PFSK-1 (cell line): ENCODE results near the gene CDK11A. TPM values are rescaled to one million over a fixed set of nuclear protein-coding genes. Genes with fewer than 3 reads are reported as not detected.

Source experiments
- FOXP2 ChIP-seq: optimal IDR thresholded peaks from 2 replicates; pipeline ENCODE3; 2011; ENCODE audit warnings: borderline replicate concordance, control low read depth, inconsistent platforms; ENCODE audit not compliant: insufficient read depth; ENCODE audit errors: extremely low read length, extremely low read depth
- POLR2AphosphoS5 ChIP-seq: IDR thresholded peaks from 2 replicates; pipeline ENCODE4 v1.6.1; 2012; ENCODE audit warnings: low read depth, mild to moderate bottlenecking, control low read depth, low read length, moderate library complexity
- SIN3A ChIP-seq: IDR thresholded peaks from 2 replicates; pipeline ENCODE4 v1.6.1; 2012; ENCODE audit warnings: mild to moderate bottlenecking, low read length, moderate library complexity, borderline replicate concordance; ENCODE audit not compliant: insufficient read depth
- TAF1 ChIP-seq: IDR thresholded peaks from 2 replicates; pipeline ENCODE4 v1.6.1; 2012; ENCODE audit warnings: low read length, control low read depth, borderline replicate concordance; ENCODE audit not compliant: insufficient read depth
- polyA plus RNA-seq: library from polyadenylated mRNA; unstranded; fragments of >200 nt; gene quantifications from one replicate; pipeline ENCODE4 v1.2.1, GENCODE V29; 2012; ENCODE audit warnings: low read depth, missing spikeins; ENCODE audit not compliant: insufficient read length
- TF ChIP-seq, protein P1 (sequence below), 2 experiments: IDR thresholded peaks; 2 replicates each; pipeline versions ENCODE4 v1.6.1 to v1.8.0; 2011 to 2012; ENCODE audit warnings: low read depth in 2 of 2, low read length in 2 of 2, control low read depth in 1 of 2, inconsistent platforms in 1 of 2, mild to moderate bottlenecking in 1 of 2, moderate library complexity in 1 of 2; ENCODE audit not compliant: insufficient read depth in 1 of 2

CDK11A gene
- 66.4 TPM for polyA plus RNA-seq

DNA sequence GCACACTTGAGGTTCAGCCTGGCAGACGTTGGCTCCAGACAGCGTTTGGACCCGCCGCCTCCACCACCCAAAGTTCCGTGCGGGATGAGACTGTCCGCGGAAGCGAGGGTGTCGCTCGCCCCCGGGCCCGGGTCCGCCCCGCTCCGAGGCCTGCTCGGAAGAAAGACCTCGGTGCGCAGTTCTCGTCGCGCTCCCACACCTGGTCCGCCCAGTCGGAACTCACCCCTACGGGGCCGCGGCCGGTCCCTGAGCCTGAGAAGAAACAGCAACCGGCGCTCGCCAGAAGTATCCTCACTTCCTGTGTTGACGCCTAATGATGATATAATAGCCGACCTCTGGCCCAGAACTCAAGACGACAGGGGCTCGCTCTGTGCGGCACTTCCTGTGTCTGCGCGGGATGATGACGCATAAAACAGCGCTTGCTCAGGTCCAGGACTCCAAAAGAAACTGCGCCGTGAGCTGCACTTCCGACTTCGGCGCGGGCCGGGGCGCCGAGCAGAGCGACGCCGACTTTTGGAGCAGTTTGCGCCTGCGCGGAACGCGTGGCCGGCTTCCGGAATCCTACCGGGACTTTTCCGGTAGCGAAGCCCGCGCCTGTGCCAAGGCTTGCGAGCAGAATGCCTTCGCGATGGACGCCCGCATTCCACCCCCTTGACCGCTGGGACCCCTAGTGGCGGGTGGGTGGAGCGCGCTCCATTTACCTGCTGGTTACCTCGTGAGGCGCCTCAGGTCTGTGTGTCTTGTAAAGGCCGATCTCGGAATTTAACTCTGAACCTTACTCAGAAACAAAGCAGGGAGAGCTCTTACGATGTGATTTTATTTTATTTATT, at the start of gene CDK11A:
TSS of gene CDK11A (minus strand) at position 323 of the 830 bp plus-strand sequence. CDS start 1,539 bp downstream, outside the sequence.
- TF ChIP-seq SIN3A: 0 out of 2 replicates have a peak, but pooled peaks have one; percentile 70

DNA sequence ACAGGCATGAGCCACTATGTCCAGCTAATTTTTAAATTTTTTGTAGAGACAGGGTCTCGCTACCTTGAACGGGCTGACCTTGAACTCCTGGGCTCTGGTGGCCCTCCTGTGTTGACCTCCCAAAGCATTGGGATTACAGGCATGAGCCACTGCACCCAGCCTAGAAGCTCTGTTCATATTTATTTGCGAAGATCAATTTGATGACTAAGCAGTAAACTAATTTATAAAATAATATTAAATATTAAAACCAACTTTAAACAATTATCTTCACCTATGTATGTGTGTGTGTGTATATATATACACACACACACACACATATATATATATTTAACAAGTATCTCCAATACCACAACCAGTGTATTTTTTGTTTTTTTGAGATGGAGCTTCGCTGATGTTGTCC, 49.7 kb upstream of the CDK11A start:
- TF ChIP-seq, protein P1, sequence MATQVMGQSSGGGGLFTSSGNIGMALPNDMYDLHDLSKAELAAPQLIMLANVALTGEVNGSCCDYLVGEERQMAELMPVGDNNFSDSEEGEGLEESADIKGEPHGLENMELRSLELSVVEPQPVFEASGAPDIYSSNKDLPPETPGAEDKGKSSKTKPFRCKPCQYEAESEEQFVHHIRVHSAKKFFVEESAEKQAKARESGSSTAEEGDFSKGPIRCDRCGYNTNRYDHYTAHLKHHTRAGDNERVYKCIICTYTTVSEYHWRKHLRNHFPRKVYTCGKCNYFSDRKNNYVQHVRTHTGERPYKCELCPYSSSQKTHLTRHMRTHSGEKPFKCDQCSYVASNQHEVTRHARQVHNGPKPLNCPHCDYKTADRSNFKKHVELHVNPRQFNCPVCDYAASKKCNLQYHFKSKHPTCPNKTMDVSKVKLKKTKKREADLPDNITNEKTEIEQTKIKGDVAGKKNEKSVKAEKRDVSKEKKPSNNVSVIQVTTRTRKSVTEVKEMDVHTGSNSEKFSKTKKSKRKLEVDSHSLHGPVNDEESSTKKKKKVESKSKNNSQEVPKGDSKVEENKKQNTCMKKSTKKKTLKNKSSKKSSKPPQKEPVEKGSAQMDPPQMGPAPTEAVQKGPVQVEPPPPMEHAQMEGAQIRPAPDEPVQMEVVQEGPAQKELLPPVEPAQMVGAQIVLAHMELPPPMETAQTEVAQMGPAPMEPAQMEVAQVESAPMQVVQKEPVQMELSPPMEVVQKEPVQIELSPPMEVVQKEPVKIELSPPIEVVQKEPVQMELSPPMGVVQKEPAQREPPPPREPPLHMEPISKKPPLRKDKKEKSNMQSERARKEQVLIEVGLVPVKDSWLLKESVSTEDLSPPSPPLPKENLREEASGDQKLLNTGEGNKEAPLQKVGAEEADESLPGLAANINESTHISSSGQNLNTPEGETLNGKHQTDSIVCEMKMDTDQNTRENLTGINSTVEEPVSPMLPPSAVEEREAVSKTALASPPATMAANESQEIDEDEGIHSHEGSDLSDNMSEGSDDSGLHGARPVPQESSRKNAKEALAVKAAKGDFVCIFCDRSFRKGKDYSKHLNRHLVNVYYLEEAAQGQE (IDR thresholded peaks at IDR 0.05; ENCODE audit: insufficient read depth in 1 of 2, low read depth in 2 of 2, low read length in 2 of 2): no peak

DNA sequence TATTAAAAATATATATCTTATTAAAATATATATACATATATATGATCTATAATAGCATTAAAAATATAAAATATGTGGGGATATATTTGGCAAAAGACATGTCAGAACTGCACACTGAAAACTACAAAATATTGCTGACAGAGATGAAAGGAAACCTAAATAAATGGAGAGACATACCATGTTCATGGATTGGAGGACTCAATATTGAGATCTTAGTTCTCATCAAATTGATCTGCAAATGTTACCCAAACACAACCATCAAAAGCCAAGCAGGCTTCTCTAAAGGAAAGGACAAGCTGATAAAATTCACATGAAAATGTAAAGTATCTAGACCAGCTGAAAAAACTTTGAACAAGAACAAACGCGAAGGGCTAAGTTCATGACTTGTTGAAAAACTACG, 46.9 kb upstream of the CDK11A start:
- TF ChIP-seq, protein P1 (IDR thresholded peaks at IDR 0.05; ENCODE audit: insufficient read depth in 1 of 2, low read depth in 2 of 2, low read length in 2 of 2): no peak
- TF ChIP-seq FOXP2 (no peak), POLR2AphosphoS5 (no peak), SIN3A (no peak), TAF1 (no peak)

DNA sequence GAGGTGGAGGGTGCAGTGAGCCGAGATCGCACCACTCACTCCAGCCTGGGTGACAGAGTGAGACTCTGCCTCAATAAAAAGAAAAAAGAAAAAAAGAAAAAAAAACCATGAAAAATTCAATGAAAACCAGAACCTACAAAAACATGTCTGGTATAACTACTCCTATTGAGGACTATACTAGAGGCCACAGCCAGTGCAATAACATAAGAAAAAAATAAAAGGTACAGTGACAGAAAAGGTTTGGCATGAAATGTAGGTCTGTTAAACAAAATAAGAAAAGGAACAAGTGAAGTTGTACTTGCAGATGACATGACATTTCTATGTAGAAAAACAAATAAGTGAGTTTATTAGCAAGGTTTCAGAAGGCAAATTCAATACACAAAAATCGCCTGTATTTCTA, 45.9 kb upstream of the CDK11A start:
- no peak for TF ChIP-seq FOXP2
- TF ChIP-seq SIN3A: no peak
- TF ChIP-seq, protein P1 (IDR thresholded peaks at IDR 0.05; ENCODE audit: insufficient read depth in 1 of 2, low read depth in 2 of 2, low read length in 2 of 2): no peak
- no peak for TF ChIP-seq TAF1
- no peak for TF ChIP-seq POLR2AphosphoS5

DNA sequence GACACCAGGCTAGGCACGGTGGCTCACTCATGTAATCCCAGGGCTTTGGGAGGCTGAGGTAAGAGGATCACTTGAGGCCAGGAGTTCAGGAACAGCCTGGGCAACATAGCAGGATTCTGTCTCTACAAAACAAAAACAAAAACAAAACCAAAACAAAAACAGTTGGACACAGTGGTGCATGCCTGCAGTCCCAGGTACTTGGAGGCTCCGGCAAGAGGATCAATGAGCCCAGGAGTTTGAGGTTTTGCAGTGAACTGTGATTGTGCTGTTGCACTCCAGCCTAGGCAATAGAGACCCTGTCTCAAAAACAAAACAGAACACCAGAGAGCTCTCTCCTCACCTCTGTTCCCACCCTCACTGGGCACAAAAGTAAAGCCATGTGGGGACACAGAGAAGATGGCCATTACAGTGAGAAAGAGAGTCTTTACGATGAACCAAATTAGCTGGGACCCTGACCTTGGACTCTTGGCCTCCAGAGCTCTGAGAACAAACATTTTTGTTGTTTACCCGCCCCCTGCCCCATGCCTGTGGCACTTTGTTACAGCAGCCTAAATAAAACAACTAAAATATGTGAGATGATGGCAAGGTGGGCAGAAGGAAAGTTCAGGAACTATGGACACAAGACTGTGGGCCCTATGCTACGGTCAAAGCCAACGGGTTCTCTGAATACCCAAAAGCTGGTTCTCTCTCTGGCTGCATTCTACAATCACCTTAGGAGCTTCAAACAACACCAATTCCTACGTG, 44.3 kb upstream of the CDK11A start:
- TF ChIP-seq SIN3A: no peak

DNA sequence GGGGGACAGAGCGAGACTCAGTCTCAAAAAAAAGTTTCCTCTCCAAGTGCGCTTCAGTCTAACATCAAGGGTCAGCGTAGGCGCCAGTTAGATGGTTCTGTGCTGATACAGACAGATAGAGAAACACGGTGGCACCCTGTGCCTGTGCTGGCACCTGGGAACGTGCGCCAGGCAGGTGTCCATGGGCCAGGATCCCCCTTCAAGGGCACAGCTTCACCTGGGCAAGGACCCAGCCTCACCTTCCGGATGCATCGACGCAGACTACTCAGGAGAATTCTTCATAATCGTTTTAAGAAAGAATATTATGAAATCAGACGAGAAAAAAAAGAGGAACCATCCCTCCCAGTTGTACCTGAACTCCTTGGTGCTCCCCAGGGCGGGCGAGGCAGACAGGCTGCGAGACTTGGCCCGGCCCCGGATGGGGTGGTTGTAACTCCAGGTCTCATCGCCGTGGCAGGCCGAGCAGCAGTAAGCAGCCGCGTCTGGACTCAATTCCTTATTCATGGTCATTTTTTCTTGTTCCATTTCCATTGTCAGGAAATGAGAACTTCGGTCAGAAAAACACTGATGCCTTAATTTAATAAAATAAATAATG, 40.8 kb upstream of the CDK11A start:
- TF ChIP-seq, protein P1 (IDR thresholded peaks at IDR 0.05; ENCODE audit: insufficient read depth in 1 of 2, low read depth in 2 of 2, low read length in 2 of 2): no peak
- TF ChIP-seq POLR2AphosphoS5 (no peak), TAF1 (no peak), SIN3A (no peak), FOXP2 (no peak)
